PC-3 (cell line): Measurements from ENCODE around the gene CWF19L1. TPM values are rescaled to one million over a fixed set of nuclear protein-coding genes. Genes with fewer than 3 reads are reported as not detected.

Experiments
- ATAC-seq: fragments of 200-7000 bp; cut with Tn5 transposase; 2 replicates; pipeline ENCODE4 v1.9.1; 2020; ENCODE audit warnings: mild to moderate bottlenecking, moderate library complexity
- BruUV-seq: library from RNA; stranded (reverse); fragments of 400-500 nt; replicated peaks from 2 replicates; lab custom pipeline; 2021; lab: Mats Ljungman, UMichigan
- CTCF ChIA-PET: fragments of 300-600 bp; sonication (Branson Sonifier 250); formaldehyde crosslinking; loops from one replicate; lab custom pipeline; 2022; ENCODE audit warnings: antibody characterized with exemption; lab: Charles Lee
- POLR2A ChIA-PET: fragments of 300-600 bp; sonication (Branson Sonifier 250); formaldehyde crosslinking; loops from one replicate; lab custom pipeline; 2022; ENCODE audit warnings: antibody characterized with exemption; ENCODE audit not compliant: unreplicated experiment; lab: Charles Lee
- DNase-seq: peaks from one replicate; pipeline ENCODE4 v3.0.0-alpha.2; 2015
- H2AFZ ChIP-seq: fragments of 300-600 bp; sonication (generic); 2 replicates; pipeline ENCODE4 v1.6.0; 2016; ENCODE audit warnings: antibody characterized with exemption, low read length
- H3F3A ChIP-seq: fragments of 300-600 bp; sonication (generic); one replicate; pipeline ENCODE4 v1.6.0; 2017; ENCODE audit warnings: antibody characterized with exemption, low read length, control low read depth, mild to moderate bottlenecking; ENCODE audit not compliant: unreplicated experiment
- H3K27ac ChIP-seq: fragments of 300-600 bp; sonication (generic); 2 replicates; pipeline ENCODE4 v1.5.1; 2016; ENCODE audit warnings: mild to moderate bottlenecking, low read length
- H3K27me3 ChIP-seq: fragments of 300-600 bp; sonication (generic); 2 replicates; pipeline ENCODE4 v1.6.1; 2016; ENCODE audit warnings: low read length, mixed read lengths
- H3K36me3 ChIP-seq: fragments of 300-600 bp; sonication (generic); 2 replicates; pipeline ENCODE4 v1.6.1; 2016; ENCODE audit warnings: low read depth, mixed run types, low read length, mixed read lengths
- H3K4me1 ChIP-seq: fragments of 300-600 bp; sonication (generic); 2 replicates; pipeline ENCODE4 v1.5.1; 2016; ENCODE audit warnings: low read length; ENCODE audit not compliant: insufficient read depth
- H3K4me2 ChIP-seq: fragments of 300-600 bp; sonication (generic); 2 replicates; pipeline ENCODE4 v1.6.0; 2016; ENCODE audit warnings: low read length
- H3K4me3 ChIP-seq: fragments of 300-600 bp; sonication (generic); 2 replicates; pipeline ENCODE4 v1.5.1; 2016; ENCODE audit warnings: mild to moderate bottlenecking, low read length, mixed read lengths
- H3K79me2 ChIP-seq: fragments of 300-600 bp; sonication (generic); 2 replicates; pipeline ENCODE4 v1.6.1; 2017; ENCODE audit warnings: low read length, mixed read lengths
- H3K9ac ChIP-seq: fragments of 300-600 bp; sonication (generic); 2 replicates; pipeline ENCODE4 v1.6.0; 2016; ENCODE audit warnings: mild to moderate bottlenecking, low read length
- H3K9me2 ChIP-seq: fragments of 300-600 bp; sonication (generic); replicated peaks from 2 replicates; pipeline ENCODE4 v1.6.1; 2016; ENCODE audit warnings: mixed run types, low read length, mixed read lengths
- H3K9me3 ChIP-seq: fragments of 300-600 bp; sonication (generic); 2 replicates; pipeline ENCODE4 v1.6.1; 2016; ENCODE audit warnings: low read length, mixed read lengths
- H4K20me1 ChIP-seq: fragments of 300-600 bp; sonication (generic); 2 replicates; pipeline ENCODE4 v1.6.1; 2016; ENCODE audit warnings: low read length, mixed read lengths
- EZH2 ChIP-seq: fragments of 300-600 bp; sonication (generic); IDR thresholded peaks from one replicate; pipeline ENCODE4 v1.6.1; 2017; ENCODE audit warnings: antibody characterized with exemption, mild to moderate bottlenecking, low read length; ENCODE audit not compliant: unreplicated experiment
- EZH2phosphoT487 ChIP-seq: fragments of 300-600 bp; sonication (generic); IDR thresholded peaks from 2 replicates; pipeline ENCODE4 v1.6.1; 2018; ENCODE audit warnings: mild to moderate bottlenecking, antibody characterized with exemption, low read length, borderline replicate concordance
- intact Hi-C: fragments of 100-400 bp; cut with micrococcal nuclease; formaldehyde crosslinking; loops from 2 replicates; pipeline ENCODE4 v1.9.0; 2023
- total RNA-seq: library from RNA; depleted of rRNA; stranded (reverse); fragments of >200 nt; gene quantifications from 2 replicates; pipeline ENCODE4 v1.2.3, GENCODE V29; 2014
- TF ChIP-seq, protein P1 (sequence below): fragments of 300-600 bp; sonication (generic); conservative IDR thresholded peaks from 2 replicates; pipeline ENCODE4 v1.5.1; 2017; ENCODE audit warnings: antibody characterized with exemption, low read depth, mild to moderate bottlenecking, low read length

Gene CWF19L1
- total RNA-seq, 1 experiment from 2014 or later, result 31.4 TPM

DNA sequence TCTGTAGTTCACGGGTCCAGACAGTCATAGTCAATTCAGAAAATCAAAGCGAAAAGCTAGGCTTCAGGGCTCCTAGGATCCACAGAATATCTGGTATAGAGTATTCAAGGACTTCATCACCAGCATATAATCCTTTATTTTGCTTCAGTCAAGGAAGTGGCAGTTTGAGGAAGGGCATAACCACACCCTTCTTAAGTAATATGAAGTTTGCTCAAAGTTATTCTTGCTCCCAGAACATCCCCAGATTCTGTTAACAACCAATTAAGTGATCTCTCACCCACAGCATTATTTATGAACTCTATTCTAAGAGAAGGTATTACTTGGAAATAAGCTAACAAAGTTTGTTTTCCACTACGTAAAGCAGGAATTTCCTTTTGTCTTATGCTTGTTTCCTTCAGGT is 13.2 kb downstream of the CWF19L1 start:
- ATAC-seq (no peak), DNase-seq (no peak)
- no peak overlapping the region for H2AFZ ChIP-seq
- H3K79me2 ChIP-seq, result no peaks in the 10 kb centered on the region
- no peaks in the 10 kb centered on the region for H3F3A ChIP-seq
- H3K9me2 ChIP-seq, result no peaks in the 10 kb centered on the region
- no peaks in the 10 kb centered on the region for H4K20me1 ChIP-seq
- no peak for TF ChIP-seq EZH2phosphoT487
- TF ChIP-seq, protein P1, sequence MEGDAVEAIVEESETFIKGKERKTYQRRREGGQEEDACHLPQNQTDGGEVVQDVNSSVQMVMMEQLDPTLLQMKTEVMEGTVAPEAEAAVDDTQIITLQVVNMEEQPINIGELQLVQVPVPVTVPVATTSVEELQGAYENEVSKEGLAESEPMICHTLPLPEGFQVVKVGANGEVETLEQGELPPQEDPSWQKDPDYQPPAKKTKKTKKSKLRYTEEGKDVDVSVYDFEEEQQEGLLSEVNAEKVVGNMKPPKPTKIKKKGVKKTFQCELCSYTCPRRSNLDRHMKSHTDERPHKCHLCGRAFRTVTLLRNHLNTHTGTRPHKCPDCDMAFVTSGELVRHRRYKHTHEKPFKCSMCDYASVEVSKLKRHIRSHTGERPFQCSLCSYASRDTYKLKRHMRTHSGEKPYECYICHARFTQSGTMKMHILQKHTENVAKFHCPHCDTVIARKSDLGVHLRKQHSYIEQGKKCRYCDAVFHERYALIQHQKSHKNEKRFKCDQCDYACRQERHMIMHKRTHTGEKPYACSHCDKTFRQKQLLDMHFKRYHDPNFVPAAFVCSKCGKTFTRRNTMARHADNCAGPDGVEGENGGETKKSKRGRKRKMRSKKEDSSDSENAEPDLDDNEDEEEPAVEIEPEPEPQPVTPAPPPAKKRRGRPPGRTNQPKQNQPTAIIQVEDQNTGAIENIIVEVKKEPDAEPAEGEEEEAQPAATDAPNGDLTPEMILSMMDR, result no peak
- no peak for TF ChIP-seq EZH2
- no peak overlapping the region for H3K9ac ChIP-seq
- no peaks in the 10 kb centered on the region for H3K27me3 ChIP-seq
- no peak overlapping the region for H3K27ac ChIP-seq
- H3K9me3 ChIP-seq, result no peaks in the 10 kb centered on the region
- H3K4me3 ChIP-seq, result no peak overlapping the region
- intact Hi-C loops, result no loop called here
- peaks cover 9% of the 10 kb centered on the region; the same call in 1 of the 2 replicates for H3K36me3 ChIP-seq
- no TSS peak for BruUV-seq
- no peaks in the 10 kb centered on the region for H3K4me1 ChIP-seq
- ChIA-PET POLR2A (no interaction called here), CTCF (no interaction called here)
- H3K4me2 ChIP-seq, result no peak overlapping the region

DNA sequence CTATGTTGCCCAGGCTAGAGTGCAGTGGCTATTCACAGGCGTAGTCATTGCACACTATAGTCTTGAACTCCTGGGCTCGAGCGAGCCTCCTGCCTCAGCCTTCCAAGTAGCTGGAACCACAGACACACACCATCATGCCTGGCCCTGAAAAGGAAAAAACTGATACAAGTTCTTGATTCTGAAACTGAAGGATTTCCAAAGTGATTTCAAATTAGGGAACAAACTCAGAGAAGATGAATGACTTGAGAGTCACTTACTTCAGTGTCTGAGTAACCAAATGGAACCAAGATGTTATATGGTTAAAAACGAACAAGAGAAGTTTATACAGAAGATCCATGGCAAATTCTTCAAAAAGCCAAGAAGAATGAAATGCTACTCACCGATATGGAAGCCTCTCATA is 14.4 kb downstream of the CWF19L1 start:
- Histone ChIP-seq H3F3A (no peaks in the 10 kb centered on the region), H3K4me2 (no peak overlapping the region), H3K36me3 (peaks cover 5% of the 10 kb centered on the region; the same call in 1 of the 2 replicates), H3K27me3 (no peaks in the 10 kb centered on the region), H3K4me1 (no peaks in the 10 kb centered on the region), H3K9me3 (no peaks in the 10 kb centered on the region), H3K9me2 (no peaks in the 10 kb centered on the region), H3K9ac (no peak overlapping the region), H3K79me2 (no peaks in the 10 kb centered on the region), H3K27ac (no peak overlapping the region), H4K20me1 (no peaks in the 10 kb centered on the region), H3K4me3 (no peak overlapping the region), H2AFZ (no peak overlapping the region)
- no TSS peak for BruUV-seq
- no peak for TF ChIP-seq EZH2phosphoT487
- TF ChIP-seq, protein P1, result no peak
- no peak for TF ChIP-seq EZH2
- CTCF ChIA-PET, result no interaction called here
- DNase-seq, result no peak
- intact Hi-C loops, result no loop called here
- POLR2A ChIA-PET, result no interaction called here
- no peak for ATAC-seq

DNA sequence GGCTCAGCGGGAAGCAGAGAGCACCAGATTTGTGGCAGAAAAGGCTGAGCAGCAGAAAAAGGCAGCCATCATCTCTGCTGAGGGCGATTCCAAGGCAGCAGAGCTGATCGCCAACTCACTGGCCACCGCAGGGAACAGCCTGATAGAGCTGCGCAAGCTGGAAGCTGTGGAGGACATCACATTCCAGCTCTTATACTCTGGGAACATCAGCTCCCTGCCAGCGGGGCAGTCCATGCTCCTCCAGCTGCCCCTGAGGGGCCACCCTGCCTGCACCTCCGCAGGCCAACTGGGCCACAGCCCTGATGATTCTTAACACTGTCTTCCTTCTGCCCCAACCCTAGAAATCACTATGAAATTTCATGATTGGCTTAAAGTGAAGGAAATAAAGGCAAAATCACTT is 18.6 kb downstream of the CWF19L1 start:
- H3K79me2 ChIP-seq, result no peaks in the 10 kb centered on the region
- no peak overlapping the region for H2AFZ ChIP-seq
- no peaks in the 10 kb centered on the region for H3K27me3 ChIP-seq
- no peak for DNase-seq
- TF ChIP-seq EZH2phosphoT487 (no peak), EZH2 (no peak)
- TF ChIP-seq, protein P1, result no peak
- no TSS peak for BruUV-seq
- no peaks in the 10 kb centered on the region for H3K9me2 ChIP-seq
- H3K9ac ChIP-seq, result no peak overlapping the region
- no peaks in the 10 kb centered on the region for H4K20me1 ChIP-seq
- no peaks in the 10 kb centered on the region for H3K9me3 ChIP-seq
- ChIA-PET POLR2A (no interaction called here), CTCF (no interaction called here)
- H3K36me3 ChIP-seq, result peaks cover 5% of the 10 kb centered on the region; the same call in 1 of the 2 replicates
- no peak overlapping the region for H3K27ac ChIP-seq
- H3K4me1 ChIP-seq, result no peaks in the 10 kb centered on the region
- no peak overlapping the region for H3K4me2 ChIP-seq
- H3K4me3 ChIP-seq, result no peak overlapping the region
- intact Hi-C loops, result no loop called here
- ATAC-seq, result no peak
- no peaks in the 10 kb centered on the region for H3F3A ChIP-seq
